Measurements from ENCODE around the gene AGO1. TPM values are rescaled to one million over a fixed set of nuclear protein-coding genes. Genes with fewer than 3 reads are reported as not detected.

The AGO1 gene
- total RNA-seq (2022; extraction: Qiagen RNA extraction; ENCODE audit: low read depth), result 3.9 to 6.3 TPM (median 5.0 TPM) in 5 replicates

DNA sequence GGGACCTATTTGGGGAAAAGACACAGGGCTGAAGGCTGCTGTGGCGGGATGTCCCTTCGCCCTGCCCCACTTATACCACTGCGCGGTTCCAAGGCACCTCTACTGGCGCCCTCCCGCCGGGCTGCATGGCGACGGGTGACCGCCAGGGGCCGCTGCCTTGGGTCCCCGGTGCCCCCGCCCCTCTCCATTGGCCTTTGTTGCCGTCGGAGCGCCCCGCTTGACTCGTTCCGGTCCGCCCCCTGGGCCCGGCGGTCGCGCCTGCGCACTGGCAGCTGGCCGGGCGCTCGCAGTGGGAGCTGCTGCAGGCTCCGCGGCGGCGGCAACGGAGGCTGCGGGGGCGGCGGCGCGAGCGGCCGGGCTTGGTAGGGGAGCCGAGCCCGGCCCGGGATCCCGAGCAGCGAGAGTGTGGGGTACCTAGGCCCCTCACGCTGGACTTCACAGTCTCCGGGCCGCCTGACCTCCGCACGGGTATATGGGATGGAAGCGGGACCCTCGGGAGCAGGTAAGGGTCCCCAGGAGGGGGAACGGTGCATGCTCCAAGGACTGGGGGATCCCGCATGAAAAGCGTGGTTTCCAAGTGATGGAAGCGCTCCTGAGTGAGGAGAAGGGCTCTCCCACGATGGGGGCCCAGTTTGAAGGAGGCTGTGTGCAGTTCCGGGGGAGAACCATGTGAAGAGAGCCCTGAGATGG lies at the start of gene AGO1:
TSS of gene AGO1 (plus strand) at position 265 of the 690 bp plus-strand sequence. CDS start at position 478, 213 bp downstream.

DNA sequence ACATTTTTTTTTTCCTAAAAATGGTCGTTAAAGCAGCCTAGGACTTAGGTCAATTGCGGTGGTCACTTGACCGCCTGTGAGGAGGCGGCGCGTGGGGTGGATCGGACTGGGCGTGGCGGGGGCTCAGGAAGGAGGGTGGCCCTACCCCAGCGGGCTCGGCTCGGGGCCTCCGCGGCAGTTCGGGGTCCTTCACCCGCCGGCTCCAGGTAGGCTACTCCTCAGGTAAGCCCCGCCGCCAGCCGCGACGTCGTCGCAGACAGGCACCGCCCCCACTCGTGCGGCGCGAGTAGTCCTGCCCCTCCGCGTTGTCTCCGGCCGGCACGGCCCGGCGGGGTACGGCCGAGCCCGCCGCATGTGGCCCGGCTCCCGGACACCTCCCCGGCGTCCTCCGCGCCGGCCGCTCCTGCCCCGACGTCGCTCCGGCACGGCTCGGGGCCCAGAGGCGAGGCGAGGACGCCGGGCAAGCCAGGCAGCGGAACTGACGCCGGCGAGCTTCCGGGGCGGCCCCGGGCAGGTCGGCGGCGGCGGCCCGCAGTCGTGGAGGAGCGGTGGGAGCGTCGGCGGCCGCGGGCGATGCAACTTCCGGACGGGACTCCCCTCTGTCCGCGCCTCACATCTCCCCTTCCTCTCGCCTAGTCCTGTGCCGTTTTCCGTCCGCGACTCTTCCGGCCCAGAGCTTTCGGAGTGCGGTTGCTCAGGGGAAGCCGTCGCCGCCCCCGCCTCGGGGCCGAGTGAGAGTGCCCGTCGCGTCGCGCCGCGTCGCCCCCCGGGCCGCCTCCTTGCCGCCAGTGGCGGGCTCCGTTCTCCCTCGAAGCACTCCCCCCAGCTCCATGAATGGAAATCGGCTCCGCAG lies 47.8 kb downstream of the AGO1 start, which contains the start of gene AGO3:
TSS of gene AGO3 (plus strand) at position 513 of the 853 bp plus-strand sequence. CDS start at position 835, 322 bp downstream.

Other genes with a start within 250 kb of the AGO1 start
- gene PSMB2, start 241.7 kb upstream of the AGO1 start, total RNA-seq (2022; extraction: Qiagen RNA extraction; ENCODE audit: low read depth), result 80.4 to 107 TPM (median 106 TPM) in 5 replicates
- 12.4 to 15.2 TPM (median 13.3 TPM) in 5 replicates for gene C1orf216, start 164.3 kb upstream of the AGO1 start, total RNA-seq (2022; extraction: Qiagen RNA extraction; ENCODE audit: low read depth)
- gene CLSPN, start 113.2 kb upstream of the AGO1 start, total RNA-seq (2022; extraction: Qiagen RNA extraction; ENCODE audit: low read depth), result 10.0 to 13.4 TPM (median 12.9 TPM) in 5 replicates
- 2.3 to 6.1 TPM (median 4.9 TPM) in 5 replicates for gene AGO4, start 75.2 kb upstream of the AGO1 start, total RNA-seq (2022; extraction: Qiagen RNA extraction; ENCODE audit: low read depth)
- 5.2 to 9.3 TPM (median 8.8 TPM) in 5 replicates for gene AGO3, start 47.9 kb downstream of the AGO1 start, total RNA-seq (2022; extraction: Qiagen RNA extraction; ENCODE audit: low read depth)
- not detected in 5 replicates for gene TEKT2, start 200.9 kb downstream of the AGO1 start, total RNA-seq (2022; extraction: Qiagen RNA extraction; ENCODE audit: low read depth)
- 23.3 to 29.3 TPM (median 25.8 TPM) in 5 replicates for gene ADPRS, start 205.7 kb downstream of the AGO1 start, total RNA-seq (2022; extraction: Qiagen RNA extraction; ENCODE audit: low read depth)
- 0.06 to 0.17 TPM (median 0.09 TPM) in 5 replicates for gene COL8A2, start 242.0 kb downstream of the AGO1 start, total RNA-seq (2022; extraction: Qiagen RNA extraction; ENCODE audit: low read depth)